Right lobe of liver (tissue), 6 donors: Measurements from ENCODE around the gene ZC3H11A. TPM values are rescaled to one million over a fixed set of nuclear protein-coding genes. Genes with fewer than 3 reads are reported as not detected.

Experiments
- ATAC-seq, 4 donors: fragments of 200-7000 bp; cut with Tn5 transposase; one replicate each; pipeline ENCODE4 v1.9.1; 2020; ENCODE audit warnings: mild to moderate bottlenecking in 4 of 4, moderate library complexity in 4 of 4
- DNase-seq, 3 donors: peaks; one replicate each; pipeline ENCODE4 v3.0.0-alpha.2; 2020
- H3K27ac ChIP-seq, 3 donors: fragments of 200-600 bp; one replicate each; pipeline ENCODE4 v1.8.0; 2022
- H3K27me3 ChIP-seq, 2 donors: fragments of 200-600 bp; one replicate each; pipeline ENCODE4 v1.8.0; 2022
- H3K36me3 ChIP-seq, 4 donors: fragments of 200-600 bp; sonication (generic) in 1 of 4; one replicate each; pipeline versions ENCODE4 v1.5.1 to v1.8.0; 2017 to 2022; ENCODE audit warnings: control low read depth in 1 of 4
- H3K4me1 ChIP-seq, 4 donors: fragments of 200-600 bp; sonication (generic) in 1 of 4; one replicate each; pipeline versions ENCODE4 v1.5.1 to v1.8.0; 2017 to 2022; ENCODE audit warnings: control low read depth in 1 of 4
- H3K4me3 ChIP-seq, 3 donors: fragments of 200-600 bp; one replicate each; pipeline ENCODE4 v1.8.0; 2022
- H3K9me3 ChIP-seq, 4 donors: fragments of 200-600 bp; sonication (generic) in 1 of 4; one replicate each; pipeline versions ENCODE4 v1.5.1 to v1.8.0; 2017 to 2022; ENCODE audit warnings: control low read depth in 1 of 4
- POLR2A ChIP-seq: fragments of 450-650 bp; IDR thresholded peaks from one replicate; pipeline ENCODE4 v1.6.1; 2017; ENCODE audit warnings: antibody characterized with exemption, mild to moderate bottlenecking
- WGBS: methylation state at CpG from one replicate; pipeline ENCODE4 v1.1.6; 2018; ENCODE audit warnings: low coverage, low lambda C conversion rate; ENCODE audit not compliant: insufficient coverage; ENCODE audit errors: missing lambda C conversion rate; 5-methylcytosine and 5-hydroxymethylcytosine counted together
- intact Hi-C, 2 donors: fragments of 100-400 bp; cut with DNase I; formaldehyde crosslinking; loops; one replicate each; pipeline versions ENCODE4 v1.11.2 to v1.14.1; 2022
- small RNA-seq, 2 experiments: library from RNA; depleted of rRNA; stranded (forward); fragments of <200 nt; gene quantifications; one replicate each; pipeline ENCODE3, GENCODE V24; 2016
- total RNA-seq, 6 experiments: library from RNA; depleted of rRNA in 2 of 6; stranded (reverse); fragments of >200 nt in 2 of 6; fragmentation: NEBNext Ultra II Directional in 3 of 6; extraction: Animal tissue kit (Norgen Biotek cat#: 25700) in 3 of 6; gene quantifications; one replicate each; pipeline versions ENCODE4 v1.1.0 to v1.2.4, GENCODE V29; 2016 to 2023
- TF ChIP-seq, protein P1 (sequence below), 4 donors: fragments of 200-600 bp in 3 of 4; fragments of 450-650 bp in 1 of 4; IDR thresholded peaks; one replicate each; pipeline versions ENCODE4 v1.5.1 to v1.8.0; 2016 to 2022; ENCODE audit warnings: antibody characterized with exemption in 4 of 4, mild to moderate bottlenecking in 2 of 4
- donor health status: DM: no; HTN: yes; CAD: no.
- donor health status: DM: no; HTN: no; CAD: no.
- donor health status: DM: no; HTN: no; CAD: no.
- donor health status: DM: no; HTN: yes; CAD: no.
- donor health status: DM: no; HTN: yes; CAD: no.

Gene ZC3H11A
- total RNA-seq, 6 experiments from 2014 or later, result 22.8 to 47.7 (median 31.8) TPM

DNA sequence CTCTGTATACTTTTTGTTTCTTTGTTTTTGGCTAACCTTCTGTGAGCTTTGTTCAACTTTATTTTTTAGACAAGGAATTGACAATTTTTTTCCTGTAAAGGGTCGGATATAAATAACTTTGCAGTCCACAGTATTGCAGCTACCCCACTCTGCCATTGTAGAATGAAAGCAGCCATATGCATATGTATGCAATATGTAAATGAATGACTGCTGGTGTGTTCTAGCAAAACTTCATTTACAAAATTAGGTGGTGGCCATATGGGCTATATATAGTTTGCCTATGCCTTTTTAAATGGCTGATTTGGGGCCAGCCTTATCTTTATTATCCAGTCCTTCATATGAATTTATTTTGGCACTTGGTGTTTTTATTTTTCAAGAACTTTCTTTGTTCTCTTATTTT is 48.0 kb downstream of the ZC3H11A start:
- no peaks in the 10 kb centered on the region for H3K4me1 ChIP-seq
- H3K9me3 ChIP-seq, result no peaks in the 10 kb centered on the region
- no peaks in the 10 kb centered on the region for H3K27me3 ChIP-seq
- DNase-seq (no peak), ATAC-seq (no peak)
- intact Hi-C loops, result no loop called here
- no peak overlapping the region for H3K4me3 ChIP-seq
- no peak overlapping the region for H3K27ac ChIP-seq
- peaks cover 15 to 81% (median 33%) of the 10 kb centered on the region in 4 donors for H3K36me3 ChIP-seq
- WGBS, result 78% methylated on average over 1 of the region's 1 CpG
- no peak for TF ChIP-seq POLR2A
- TF ChIP-seq, protein P1, sequence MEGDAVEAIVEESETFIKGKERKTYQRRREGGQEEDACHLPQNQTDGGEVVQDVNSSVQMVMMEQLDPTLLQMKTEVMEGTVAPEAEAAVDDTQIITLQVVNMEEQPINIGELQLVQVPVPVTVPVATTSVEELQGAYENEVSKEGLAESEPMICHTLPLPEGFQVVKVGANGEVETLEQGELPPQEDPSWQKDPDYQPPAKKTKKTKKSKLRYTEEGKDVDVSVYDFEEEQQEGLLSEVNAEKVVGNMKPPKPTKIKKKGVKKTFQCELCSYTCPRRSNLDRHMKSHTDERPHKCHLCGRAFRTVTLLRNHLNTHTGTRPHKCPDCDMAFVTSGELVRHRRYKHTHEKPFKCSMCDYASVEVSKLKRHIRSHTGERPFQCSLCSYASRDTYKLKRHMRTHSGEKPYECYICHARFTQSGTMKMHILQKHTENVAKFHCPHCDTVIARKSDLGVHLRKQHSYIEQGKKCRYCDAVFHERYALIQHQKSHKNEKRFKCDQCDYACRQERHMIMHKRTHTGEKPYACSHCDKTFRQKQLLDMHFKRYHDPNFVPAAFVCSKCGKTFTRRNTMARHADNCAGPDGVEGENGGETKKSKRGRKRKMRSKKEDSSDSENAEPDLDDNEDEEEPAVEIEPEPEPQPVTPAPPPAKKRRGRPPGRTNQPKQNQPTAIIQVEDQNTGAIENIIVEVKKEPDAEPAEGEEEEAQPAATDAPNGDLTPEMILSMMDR (IDR thresholded peaks at IDR 0.05), result no peak

Small RNAs within 50 kb of the gene (small RNA-seq; reads per million reads assigned to genes)
- 2.7 to 3.5 reads per million in 2 experiments for gene ZC3H11A

Other genes starting within 250 kb of the ZC3H11A start
- gene ATP2B4, start 168.8 kb upstream of the ZC3H11A start, total RNA-seq, result 10 to 100 TPM in 4 of 6 experiments, 1 to 10 TPM in 2; 8.7 to 59.3 (median 23.3) TPM
- gene LAX1, start 30.4 kb upstream of the ZC3H11A start, total RNA-seq, result under 1 TPM; 0.06 to 0.47 (median 0.30) TPM
- gene ZBED6, start within 50 bp of the ZC3H11A start, total RNA-seq, result 10 to 100 TPM; 11.8 to 24.1 (median 17.5) TPM
- 10 to 100 TPM; 17.0 to 46.2 (median 36.5) TPM for gene SNRPE, start 66.0 kb downstream of the ZC3H11A start, total RNA-seq